GM12878 (cell line): ENCODE measurements around the gene C1orf174. TPM values are rescaled to one million over a fixed set of nuclear protein-coding genes. Genes with fewer than 3 reads are reported as not detected.

Source experiments
- ATAC-seq: fragments of 200-7000 bp; cut with Tn5 transposase; 3 replicates; pipeline ENCODE4 v1.9.1; 2020; ENCODE audit warnings: mild to moderate bottlenecking, moderate library complexity
- BruUV-seq: library from RNA; stranded (reverse); fragments of 400-500 nt; replicated peaks from 2 replicates; lab custom pipeline; 2021; lab: Mats Ljungman, UMichigan
- CTCF ChIA-PET: fragments of 300-600 bp; sonication (Branson Sonifier 250); formaldehyde crosslinking; extraction: SDS; loops from one replicate; lab custom pipeline; 2021; ENCODE audit warnings: inconsistent platforms; lab: Yijun Ruan, JAX
- POLR2A ChIA-PET: fragments of 350-600 bp; formaldehyde crosslinking; extraction: SDS; loops from one replicate; lab custom pipeline; 2021; ENCODE audit warnings: inconsistent platforms; lab: Charles Lee
- RAD21 ChIA-PET: fragments of 300-600 bp; sonication (Branson Sonifier 250); formaldehyde crosslinking; loops from one replicate; lab custom pipeline; 2023; ENCODE audit warnings: antibody characterized with exemption; ENCODE audit not compliant: unreplicated experiment; lab: Charles Lee
- SMC1A ChIA-PET: fragments of 300-600 bp; sonication (Branson Sonifier 250); formaldehyde crosslinking; loops from one replicate; lab custom pipeline; 2023; ENCODE audit not compliant: unreplicated experiment, uncharacterized antibody; lab: Charles Lee
- DNase-seq: peaks from one replicate; pipeline ENCODE4 v3.0.0-alpha.2; 2011; ENCODE audit warnings: low read depth, low spot score
- FAIRE-seq: peaks from 3 replicates; lab custom pipeline; 2011; peaks lifted over from hg19 to GRCh38; lab: Jason Lieb, UNC
- H2AFZ ChIP-seq: 2 replicates; pipeline ENCODE4 v1.6.0; 2011; ENCODE audit warnings: low read depth, low read length, control low read depth; ENCODE audit not compliant: control insufficient read depth
- H3K27ac ChIP-seq: 2 replicates; pipeline ENCODE4 v1.5.1; 2011; ENCODE audit warnings: control low read depth; ENCODE audit not compliant: control insufficient read depth, insufficient read depth
- H3K27me3 ChIP-seq, 2 experiments: replicated peaks in 1 of 2; 2 replicates each; pipeline versions ENCODE4 v1.6.0 to v1.6.1; 2011; ENCODE audit warnings: low read length in 1 of 2; ENCODE audit not compliant: control insufficient read depth in 2 of 2, insufficient read depth in 2 of 2
- H3K36me3 ChIP-seq, 2 experiments: 2 replicates each; pipeline ENCODE4 v1.5.1; 2011; ENCODE audit warnings: low read length in 1 of 2; ENCODE audit not compliant: control insufficient read depth in 2 of 2, insufficient read depth in 2 of 2
- H3K4me1 ChIP-seq: 2 replicates; pipeline ENCODE4 v1.6.1; 2011; ENCODE audit warnings: mild to moderate bottlenecking, low read length, moderate library complexity, mixed read lengths; ENCODE audit not compliant: control insufficient read depth, insufficient read depth
- H3K4me2 ChIP-seq: 2 replicates; pipeline ENCODE4 v1.6.0; 2011; ENCODE audit warnings: control low read depth; ENCODE audit not compliant: control insufficient read depth, insufficient read depth
- H3K4me3 ChIP-seq: fragments of 200-600 bp; sonication (generic); 2 replicates; pipeline ENCODE4 v1.5.1; 2016
- H3K79me2 ChIP-seq: 2 replicates; pipeline ENCODE4 v1.6.0; 2011; ENCODE audit warnings: low read length; ENCODE audit not compliant: control insufficient read depth, insufficient read depth
- H3K9ac ChIP-seq: 2 replicates; pipeline ENCODE4 v1.8.0; 2011; ENCODE audit warnings: low read length, control low read depth, mixed read lengths; ENCODE audit not compliant: control insufficient read depth, insufficient read depth
- H3K9me3 ChIP-seq: replicated peaks from 3 replicates; pipeline ENCODE4 v1.5.1; 2011; ENCODE audit warnings: mild to moderate bottlenecking, low read length; ENCODE audit not compliant: control insufficient read depth, insufficient read depth
- H4K20me1 ChIP-seq: 2 replicates; pipeline ENCODE4 v1.6.0; 2011; ENCODE audit not compliant: control insufficient read depth, insufficient read depth
- JUNB ChIP-seq: IDR thresholded peaks from 2 replicates; pipeline ENCODE4 v1.6.1; 2016; ENCODE audit warnings: antibody characterized with exemption, mild to moderate bottlenecking
- WGBS: methylation state at CpG from one replicate; pipeline ENCODE4 v1.1.6; 2016; ENCODE audit warnings: low lambda C conversion rate; ENCODE audit not compliant: insufficient replicate concordance, insufficient coverage; ENCODE audit errors: missing lambda C conversion rate; 5-methylcytosine and 5-hydroxymethylcytosine counted together
- in situ Hi-C: fragments of 300-500 bp; cut with MboI; formaldehyde crosslinking; loops from 9 replicates; pipeline ENCODE4 v1.14.3; 2018; ENCODE audit warnings: mixed read lengths
- intact Hi-C: fragments of 100-400 bp; cut with micrococcal nuclease; formaldehyde crosslinking; loops from one replicate; pipeline ENCODE4 v1.14.2; 2022; ENCODE audit not compliant: unreplicated experiment
- polyA plus RNA-seq, 11 experiments: library from polyadenylated mRNA; depleted of rRNA in 4 of 11; unstranded in 6 of 11; stranded (reverse) in 5 of 11; fragments of >200 nt; fragmentation: Nextera tagmentation in 4 of 11; fragmentation: Illumina TruSeq in 1 of 11; extraction: Ambion mirVana in 4 of 11; extraction: Trizol in 1 of 11; gene quantifications; 1 replicate in 1 of 11; 2 replicates in 10 of 11; pipeline versions ENCODE4 v1.2.1 to v1.2.3, GENCODE V29; 2011 to 2016; ENCODE audit warnings: inconsistent platforms in 2 of 11, missing spikeins in 2 of 11, low read depth in 1 of 11
- total RNA-seq, 4 experiments: library from RNA; depleted of rRNA in 3 of 4; stranded (reverse); fragments of >200 nt in 3 of 4; fragmentation: Illumina TruSeq in 1 of 4; extraction: Trizol in 1 of 4; gene quantifications; 2 replicates each; pipeline versions ENCODE4 v1.2.1 to v1.2.3, GENCODE V29; 2013 to 2021
- TF ChIP-seq, protein P1 (sequence below): fragments of 450-650 bp; formaldehyde crosslinking; IDR thresholded peaks from 2 replicates; pipeline ENCODE4 v1.4.0; 2022; ENCODE audit warnings: mild to moderate bottlenecking, moderate library complexity
- TF ChIP-seq, protein P2 (sequence below), 3 experiments: IDR thresholded peaks in 2 of 3; conservative IDR thresholded peaks in 1 of 3; 2 replicates each; pipeline ENCODE4 v1.5.1; 2011; ENCODE audit warnings: low read depth in 3 of 3, low read length in 3 of 3, mild to moderate bottlenecking in 3 of 3, control low read depth in 2 of 3, moderate library complexity in 2 of 3, inconsistent platforms in 1 of 3, mixed read lengths in 1 of 3; ENCODE audit not compliant: control insufficient read depth in 2 of 3, insufficient read depth in 1 of 3; ENCODE audit errors: extremely low read depth in 1 of 3

The C1orf174 gene
- total and polyA plus RNA-seq, 10 of the 15 experiments (the other 5 are each of a cell fraction or from before 2014, with no cell fraction given), result 17.5 to 35.4 (median 25.1) TPM

DNA sequence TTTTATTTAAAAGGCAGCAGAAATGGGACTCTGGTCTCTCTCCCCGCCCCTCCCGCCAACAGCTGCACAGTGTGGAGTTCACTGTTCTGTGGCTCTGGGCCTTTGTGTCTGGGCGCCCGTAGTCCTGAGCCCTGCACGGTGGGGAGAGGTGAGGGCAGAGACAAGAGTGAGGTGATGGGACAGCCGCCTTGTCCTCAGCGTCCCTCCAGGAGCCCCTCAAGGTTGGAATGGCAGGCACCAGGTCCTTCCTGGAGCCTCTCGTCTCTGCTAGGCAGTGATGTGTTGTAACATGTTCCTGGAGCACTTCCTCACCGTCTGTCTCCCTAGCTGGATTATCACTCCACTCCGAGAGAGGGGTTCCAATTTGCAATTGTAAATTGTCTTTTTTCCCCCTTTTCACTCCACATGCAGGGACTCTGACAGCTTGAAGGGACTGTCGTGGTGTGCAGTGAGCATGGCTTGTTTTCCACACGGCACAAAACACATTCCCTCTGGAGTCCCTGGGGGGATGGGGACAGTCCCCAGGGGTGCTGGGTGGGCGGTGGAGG lies 44.6 kb upstream of the C1orf174 start:
- BruUV-seq, result no TSS peak
- TF ChIP-seq JUNB, result no peak
- TF ChIP-seq, protein P1, sequence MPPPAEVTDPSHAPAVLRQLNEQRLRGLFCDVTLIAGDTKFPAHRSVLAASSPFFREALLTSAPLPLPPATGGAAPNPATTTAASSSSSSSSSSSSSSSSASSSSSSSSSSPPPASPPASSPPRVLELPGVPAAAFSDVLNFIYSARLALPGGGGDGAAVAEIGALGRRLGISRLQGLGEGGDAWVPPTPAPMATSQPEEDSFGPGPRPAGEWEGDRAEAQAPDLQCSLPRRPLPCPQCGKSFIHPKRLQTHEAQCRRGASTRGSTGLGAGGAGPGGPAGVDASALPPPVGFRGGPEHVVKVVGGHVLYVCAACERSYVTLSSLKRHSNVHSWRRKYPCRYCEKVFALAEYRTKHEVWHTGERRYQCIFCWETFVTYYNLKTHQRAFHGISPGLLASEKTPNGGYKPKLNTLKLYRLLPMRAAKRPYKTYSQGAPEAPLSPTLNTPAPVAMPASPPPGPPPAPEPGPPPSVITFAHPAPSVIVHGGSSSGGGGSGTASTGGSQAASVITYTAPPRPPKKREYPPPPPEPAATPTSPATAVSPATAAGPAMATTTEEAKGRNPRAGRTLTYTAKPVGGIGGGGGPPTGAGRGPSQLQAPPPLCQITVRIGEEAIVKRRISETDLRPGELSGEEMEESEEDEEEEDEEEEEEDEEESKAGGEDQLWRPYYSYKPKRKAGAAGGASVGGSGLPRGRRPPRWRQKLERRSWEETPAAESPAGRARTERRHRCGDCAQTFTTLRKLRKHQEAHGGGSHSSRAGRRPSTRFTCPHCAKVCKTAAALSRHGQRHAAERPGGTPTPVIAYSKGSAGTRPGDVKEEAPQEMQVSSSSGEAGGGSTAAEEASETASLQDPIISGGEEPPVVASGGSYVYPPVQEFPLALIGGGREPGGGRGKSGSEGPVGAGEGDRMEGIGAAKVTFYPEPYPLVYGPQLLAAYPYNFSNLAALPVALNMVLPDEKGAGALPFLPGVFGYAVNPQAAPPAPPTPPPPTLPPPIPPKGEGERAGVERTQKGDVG (CRISPR knock-in tag), result no peak
- TF ChIP-seq, protein P2, sequence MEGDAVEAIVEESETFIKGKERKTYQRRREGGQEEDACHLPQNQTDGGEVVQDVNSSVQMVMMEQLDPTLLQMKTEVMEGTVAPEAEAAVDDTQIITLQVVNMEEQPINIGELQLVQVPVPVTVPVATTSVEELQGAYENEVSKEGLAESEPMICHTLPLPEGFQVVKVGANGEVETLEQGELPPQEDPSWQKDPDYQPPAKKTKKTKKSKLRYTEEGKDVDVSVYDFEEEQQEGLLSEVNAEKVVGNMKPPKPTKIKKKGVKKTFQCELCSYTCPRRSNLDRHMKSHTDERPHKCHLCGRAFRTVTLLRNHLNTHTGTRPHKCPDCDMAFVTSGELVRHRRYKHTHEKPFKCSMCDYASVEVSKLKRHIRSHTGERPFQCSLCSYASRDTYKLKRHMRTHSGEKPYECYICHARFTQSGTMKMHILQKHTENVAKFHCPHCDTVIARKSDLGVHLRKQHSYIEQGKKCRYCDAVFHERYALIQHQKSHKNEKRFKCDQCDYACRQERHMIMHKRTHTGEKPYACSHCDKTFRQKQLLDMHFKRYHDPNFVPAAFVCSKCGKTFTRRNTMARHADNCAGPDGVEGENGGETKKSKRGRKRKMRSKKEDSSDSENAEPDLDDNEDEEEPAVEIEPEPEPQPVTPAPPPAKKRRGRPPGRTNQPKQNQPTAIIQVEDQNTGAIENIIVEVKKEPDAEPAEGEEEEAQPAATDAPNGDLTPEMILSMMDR (IDR thresholded peaks at IDR 0.05 in 2 of 3, conservative IDR thresholded peaks at IDR 0.05 in 1 of 3; ENCODE audit: control insufficient read depth in 2 of 3, extremely low read depth in 1 of 3, insufficient read depth in 1 of 3, low read depth in 3 of 3, low read length in 3 of 3), result no peak
- TF ChIP-seq, all 136 proteins: peak for 0
- no peak for FAIRE-seq
- Histone ChIP-seq H3K27ac (no peak overlapping the region), H3K36me3 (no peaks in the 10 kb centered on the region), H3K79me2 (no peaks in the 10 kb centered on the region), H3K9me3 (no peaks in the 10 kb centered on the region; the same call in 2 of the 3 replicates), H4K20me1 (no peaks in the 10 kb centered on the region), H3K9ac (no peak overlapping the region), H3K4me3 (no peak overlapping the region), H3K27me3 (no peaks in the 10 kb centered on the region; a peak in 1 of 4 replicates), H2AFZ (no peak overlapping the region), H3K4me1 (no peaks in the 10 kb centered on the region), H3K4me2 (no peak overlapping the region)
- no peak for ATAC-seq
- WGBS, result 14% methylated on average over 13 of the region's 13 CpGs
- ChIA-PET SMC1A (no interaction called here), CTCF (no interaction called here), RAD21 (no interaction called here), POLR2A (no interaction called here)
- in situ Hi-C loops (no loop called here), intact Hi-C loops (no loop called here)
- no peak for DNase-seq
